Fibroblast of lung (primary cell): ENCODE results near the gene SMIM13.

Experiments
- CTCF ChIP-seq, 2 donors: IDR thresholded peaks in 1 of 2; conservative IDR thresholded peaks in 1 of 2; 1 replicate in 1 of 2; 2 replicates in 1 of 2; pipeline ENCODE4 v1.5.1; 2011 to 2012; ENCODE audit warnings: low read length in 2 of 2, control low read depth in 1 of 2, inconsistent platforms in 1 of 2, low read depth in 1 of 2, mild to moderate bottlenecking in 1 of 2
- EZH2 ChIP-seq: IDR thresholded peaks from 2 replicates; pipeline ENCODE4 v1.5.1; 2012; ENCODE audit warnings: low read length, control low read depth, mild to moderate bottlenecking; ENCODE audit errors: missing control alignments

GRCh38 chr6:11067348-11067747 is 26.3 kb upstream of the SMIM13 start:
- TF ChIP-seq CTCF (conservative IDR thresholded peaks at IDR 0.05 in 1 of 2, IDR thresholded peaks at IDR 0.05 in 1 of 2; ENCODE audit: low read depth in 1 of 2, low read length in 2 of 2) (no peak), EZH2 (no peak)
